GM19438 (cell line): ENCODE data around the gene CDC42EP4.
A peak's percentile ranks its signal among the peaks of the same experiment; 100 is the strongest.

Experiments used
- ATAC-seq: cut with Tn5 transposase; IDR thresholded peaks from one replicate; pipeline ENCODE4 v1.9.1; 2021; ENCODE audit warnings: low read depth; ENCODE audit not compliant: unreplicated experiment

Gene CDC42EP4

DNA sequence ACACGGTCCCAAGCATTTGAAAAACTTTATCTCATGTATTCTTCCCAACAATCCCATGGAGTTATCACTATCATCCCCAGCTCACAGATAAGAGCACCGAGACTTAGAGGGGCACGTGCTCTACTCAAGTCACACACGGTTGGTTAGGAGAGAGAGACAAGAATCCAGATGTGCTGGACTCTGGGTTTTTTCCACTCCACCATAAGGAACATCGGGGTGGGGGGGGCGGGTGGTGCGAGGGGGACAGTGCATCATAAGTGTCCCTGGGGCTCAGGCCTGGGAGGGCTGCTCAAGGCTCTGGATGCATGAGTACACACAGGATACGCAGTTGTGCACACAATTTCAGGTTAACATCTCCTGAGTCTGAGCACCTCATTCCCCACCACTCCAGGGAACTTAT lies 7.4 kb downstream of the CDC42EP4 start:
- no peak for ATAC-seq

DNA sequence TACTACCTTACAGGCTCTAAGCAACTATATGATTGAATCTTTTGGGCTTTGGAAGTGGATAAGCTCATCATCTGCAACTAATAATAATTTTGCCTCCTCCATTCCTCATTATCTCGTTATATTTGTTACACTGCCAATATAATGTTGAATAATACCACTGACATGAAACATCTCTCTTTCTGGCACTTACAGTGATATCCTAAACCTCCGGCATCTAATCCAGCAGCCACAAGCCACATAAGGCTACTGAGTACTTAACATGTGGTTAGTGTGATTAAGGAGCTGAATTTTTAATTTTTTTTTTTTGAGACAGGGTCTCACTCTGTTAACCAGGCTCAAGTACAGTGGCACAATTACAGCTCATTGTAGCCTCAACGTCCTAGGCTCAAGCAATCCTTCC lies 9.6 kb downstream of the CDC42EP4 start:
- ATAC-seq, result no peak

- no peak for ATAC-seq
These were observed 10.4 kb downstream of the CDC42EP4 start for GRCh38 chr17:73301369-73301768.

GRCh38 chr17:73300392-73300791 lies 11.4 kb downstream of the CDC42EP4 start:
- ATAC-seq, result no peak

GRCh38 chr17:73297934-73298861 lies 13.6 kb downstream of the CDC42EP4 start:
- ATAC-seq, result peak; percentile 71

- ATAC-seq, result no peak
These were observed 18.3 kb downstream of the CDC42EP4 start for GRCh38 chr17:73293480-73293911.

- ATAC-seq, result no peak
These were observed 18.8 kb downstream of the CDC42EP4 start for GRCh38 chr17:73293031-73293430.

- ATAC-seq, result no peak
These were observed 19.7 kb downstream of the CDC42EP4 start for GRCh38 chr17:73292031-73292531.

DNA sequence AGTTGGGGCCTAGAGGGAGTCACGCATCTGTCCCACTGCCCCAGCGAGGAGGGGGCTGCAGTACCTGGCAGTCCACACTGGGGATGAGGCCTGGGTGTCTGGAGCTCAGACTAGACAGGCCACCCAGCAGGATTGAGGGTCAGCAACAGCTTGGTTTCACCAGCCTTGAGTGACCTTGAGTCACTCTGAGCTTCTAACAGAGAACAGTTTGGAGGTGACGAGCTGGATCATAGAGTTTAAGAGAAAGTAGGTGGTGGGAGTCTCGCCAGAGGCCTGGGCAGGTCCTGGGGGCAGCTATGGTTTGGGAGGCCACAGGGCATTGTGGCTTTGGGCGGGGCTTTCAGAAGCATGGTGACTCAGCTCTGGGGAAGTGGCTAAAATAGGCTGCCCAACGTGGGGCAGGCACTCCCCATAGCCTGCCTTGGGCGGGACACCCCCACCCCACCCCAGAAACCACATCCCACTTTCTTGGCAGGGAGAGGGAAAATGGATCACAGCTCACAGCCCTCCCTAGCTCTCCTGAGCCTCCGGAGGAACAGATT lies 20.5 kb downstream of the CDC42EP4 start:
- peak; percentile 83 for ATAC-seq

GRCh38 chr17:73290399-73291259 lies 21.2 kb downstream of the CDC42EP4 start:
- peak; percentile 54 for ATAC-seq

DNA sequence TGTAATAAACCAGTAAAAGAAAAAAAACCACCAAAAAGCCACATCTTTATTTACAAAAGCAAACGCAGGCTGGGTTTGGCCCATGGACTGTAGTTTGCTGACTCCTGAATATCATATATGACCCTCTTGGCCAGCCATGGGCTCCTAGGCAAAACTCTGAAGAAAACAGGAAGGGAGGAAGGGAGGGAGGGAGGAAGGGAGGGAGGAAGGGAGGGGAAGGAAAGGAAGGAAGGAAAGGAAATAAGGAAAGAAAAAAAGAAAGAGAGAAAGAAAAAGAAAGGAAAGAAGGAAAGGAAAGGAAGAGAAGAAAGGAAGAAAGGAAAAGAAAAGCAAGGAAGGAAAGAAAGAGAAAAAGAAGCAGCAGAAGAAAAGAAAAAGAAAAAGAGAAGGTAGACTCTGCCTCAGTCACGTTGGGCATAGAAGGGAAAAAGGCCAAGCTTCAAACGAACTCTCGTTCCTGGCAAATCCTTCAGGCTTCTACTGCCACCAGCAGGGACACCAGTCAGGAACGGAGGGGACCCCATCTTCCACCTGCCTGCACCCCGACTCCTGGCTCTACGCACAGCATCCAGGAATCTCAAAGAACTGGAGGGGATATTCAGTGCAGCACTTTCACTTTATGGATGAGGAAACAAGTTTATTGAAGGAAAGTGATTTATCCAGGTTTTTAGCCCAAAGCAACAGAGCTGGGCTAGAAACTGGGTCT lies 22.1 kb downstream of the CDC42EP4 start:
- no peak for ATAC-seq

GRCh38 chr17:73288534-73289302 lies 23.1 kb downstream of the CDC42EP4 start:
- ATAC-seq, result no peak

- ATAC-seq, result no peak
These were observed 24.9 kb downstream of the CDC42EP4 start for GRCh38 chr17:73286863-73287296.

- no peak for ATAC-seq
These were observed 25.6 kb downstream of the CDC42EP4 start for GRCh38 chr17:73285916-73286862.

GRCh38 chr17:73285603-73285908 lies 26.2 kb downstream of the CDC42EP4 start:
- no peak for ATAC-seq

GRCh38 chr17:73284906-73285602 lies 26.7 kb downstream of the CDC42EP4 start:
- ATAC-seq, result no peak

GRCh38 chr17:73284354-73284753 lies 27.4 kb downstream of the CDC42EP4 start:
- ATAC-seq, result no peak

- no peak for ATAC-seq
These were observed 27.9 kb downstream of the CDC42EP4 start for GRCh38 chr17:73283841-73284282.
